HG03457 (cell line): Measurements from ENCODE around the gene CCDC40.
"Not testable (repeated sequence)": the region's sequence is repeated elsewhere in the genome, so short reads cannot be mapped to it uniquely, and the experiment has no call there.

Experiments
- ATAC-seq: cut with Tn5 transposase; IDR thresholded peaks from one replicate; pipeline ENCODE4 v1.9.1; 2021; ENCODE audit warnings: moderate number of reproducible peaks; ENCODE audit not compliant: unreplicated experiment

CCDC40 gene

DNA sequence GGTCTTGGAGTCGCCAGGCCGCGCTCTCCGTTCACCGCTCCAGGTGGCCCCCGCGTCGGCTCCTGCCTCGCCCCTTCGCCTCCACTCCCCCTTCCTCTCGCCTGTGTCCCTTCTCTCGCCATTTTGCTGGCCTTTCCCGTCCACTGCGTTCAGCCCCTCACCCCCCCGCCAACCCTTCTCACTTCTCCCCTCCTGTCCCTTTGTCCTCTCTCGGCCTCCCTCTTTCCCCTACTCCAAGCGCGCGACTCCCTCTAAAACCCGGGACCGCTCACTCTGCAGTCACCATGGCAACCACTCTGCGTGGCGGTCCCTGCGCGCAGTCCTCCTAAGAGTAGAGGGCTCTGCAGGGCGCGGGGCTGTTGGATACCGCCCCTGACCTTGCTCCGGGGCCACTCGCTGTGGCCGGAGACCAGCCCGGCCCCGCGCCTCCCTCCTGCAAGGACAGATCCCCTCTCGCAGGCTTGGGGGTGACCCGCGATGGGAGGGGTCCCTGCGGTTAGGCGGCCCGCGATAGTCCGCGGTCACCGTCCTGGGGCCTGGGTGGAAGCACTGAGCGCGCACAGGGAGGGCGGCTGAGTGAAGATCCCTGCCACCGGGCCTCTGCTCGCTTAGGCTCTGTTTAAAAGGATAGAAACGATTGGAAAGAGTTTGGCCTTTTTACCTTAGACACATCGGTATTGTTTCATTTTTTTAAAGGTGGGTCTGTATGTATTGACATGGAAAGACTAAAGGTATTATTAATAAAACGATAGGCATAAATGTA lies 454 bp downstream of the CCDC40 start:
- no peak for ATAC-seq

- no peak for ATAC-seq
Measured at GRCh38 chr17:80043963-80044362, 7.5 kb downstream of the CCDC40 start.

DNA sequence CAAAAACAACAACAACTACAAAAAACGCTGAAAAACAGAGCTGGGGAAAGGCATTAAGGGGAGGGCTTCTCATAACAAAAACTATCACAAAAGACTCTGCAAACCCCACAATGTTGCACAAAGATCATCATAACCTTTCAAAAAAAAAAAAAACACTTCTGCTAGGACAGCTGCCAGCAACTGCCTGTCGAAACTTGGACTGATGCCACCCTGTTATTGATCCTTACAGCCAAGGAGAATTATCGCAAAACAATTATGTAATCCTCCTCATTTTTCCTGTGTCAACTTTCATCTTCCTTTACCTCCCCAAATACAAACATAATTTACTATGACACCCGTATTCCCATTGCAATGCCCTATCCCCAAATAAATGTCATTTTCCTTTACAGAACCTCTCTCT lies 9.3 kb downstream of the CCDC40 start:
- ATAC-seq, result no peak

GRCh38 chr17:80046709-80047108 lies 10.3 kb downstream of the CCDC40 start:
- ATAC-seq, result not testable (repeated sequence)

DNA sequence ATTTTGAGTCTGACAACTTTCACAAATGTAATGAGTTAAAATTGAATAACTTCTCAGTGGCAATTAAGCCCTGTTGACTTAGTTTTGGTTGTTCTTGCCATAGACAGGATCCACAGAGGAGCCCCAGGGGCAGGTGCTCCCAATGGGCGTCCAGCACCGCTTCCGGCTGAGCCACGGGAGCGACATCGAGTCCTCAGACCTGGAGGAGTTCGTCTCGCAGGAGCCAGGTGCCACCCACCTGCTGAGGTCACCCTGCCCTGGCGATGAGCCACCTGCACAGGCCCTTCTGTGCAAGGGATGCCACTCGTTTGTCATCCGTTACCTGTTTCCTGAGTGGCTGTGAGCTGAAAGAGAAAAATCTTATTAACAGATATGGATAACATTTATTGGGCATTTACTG lies 10.7 kb downstream of the CCDC40 start:
- no peak for ATAC-seq

DNA sequence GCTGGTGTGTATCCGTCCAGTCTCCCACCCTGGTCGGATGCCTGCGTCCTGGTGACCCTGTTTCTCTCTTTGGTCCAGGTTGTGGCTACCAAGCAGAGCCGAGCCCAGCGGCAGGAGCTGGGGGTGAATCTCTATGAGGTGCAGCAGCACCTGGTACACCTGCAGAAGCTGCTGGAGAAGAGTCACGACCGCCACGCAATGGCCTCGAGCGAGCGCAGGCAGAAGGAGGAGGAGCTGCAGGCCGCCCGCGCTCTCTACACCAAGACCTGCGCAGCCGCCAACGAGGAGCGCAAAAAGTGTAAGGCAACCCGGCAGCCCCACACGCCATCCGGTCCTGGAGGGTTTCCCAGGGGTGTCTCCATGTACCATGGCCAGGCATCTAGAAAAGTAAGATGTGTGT lies 13.5 kb downstream of the CCDC40 start:
- ATAC-seq, result no peak

GRCh38 chr17:80050706-80051105 lies 14.3 kb downstream of the CCDC40 start:
- ATAC-seq, result no peak

GRCh38 chr17:80051681-80052080 lies 15.2 kb downstream of the CCDC40 start:
- ATAC-seq, result no peak

GRCh38 chr17:80053102-80053501 lies 16.7 kb downstream of the CCDC40 start:
- no peak for ATAC-seq

GRCh38 chr17:80055597-80055996 lies 19.2 kb downstream of the CCDC40 start:
- no peak for ATAC-seq

DNA sequence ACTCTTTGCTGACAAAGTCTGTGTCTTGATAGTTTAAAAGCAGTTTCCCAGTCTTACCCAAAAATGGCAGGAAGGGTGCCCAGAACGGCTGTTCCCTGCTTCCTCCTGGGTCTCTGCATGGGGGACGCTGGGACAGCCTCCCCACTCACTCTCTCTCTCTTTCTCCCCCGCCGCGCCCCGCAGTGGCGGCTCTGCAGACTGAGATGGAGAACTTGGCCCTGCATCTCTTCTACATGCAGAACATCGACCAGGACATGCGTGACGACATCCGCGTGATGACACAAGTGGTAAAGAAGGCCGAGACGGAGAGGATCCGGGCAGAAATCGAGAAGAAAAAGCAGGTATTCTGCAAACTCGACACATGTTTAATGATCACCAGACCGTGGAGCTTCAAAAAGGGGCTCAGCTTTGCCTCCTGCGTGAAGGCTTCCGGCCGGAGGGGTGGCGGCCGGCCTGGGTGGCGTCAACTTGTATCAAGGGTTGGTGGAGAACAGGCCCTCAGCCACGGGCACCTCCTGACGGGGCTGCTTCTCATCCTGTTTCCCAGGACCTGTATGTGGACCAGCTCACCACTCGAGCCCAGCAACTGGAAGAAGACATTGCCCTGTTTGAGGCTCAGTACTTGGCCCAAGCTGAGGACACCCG lies 22.0 kb downstream of the CCDC40 start:
- no peak for ATAC-seq

GRCh38 chr17:80060644-80061043 lies 24.2 kb downstream of the CCDC40 start:
- ATAC-seq, result no peak

- ATAC-seq, result no peak
Measured at GRCh38 chr17:80061421-80061820, 25.0 kb downstream of the CCDC40 start.

DNA sequence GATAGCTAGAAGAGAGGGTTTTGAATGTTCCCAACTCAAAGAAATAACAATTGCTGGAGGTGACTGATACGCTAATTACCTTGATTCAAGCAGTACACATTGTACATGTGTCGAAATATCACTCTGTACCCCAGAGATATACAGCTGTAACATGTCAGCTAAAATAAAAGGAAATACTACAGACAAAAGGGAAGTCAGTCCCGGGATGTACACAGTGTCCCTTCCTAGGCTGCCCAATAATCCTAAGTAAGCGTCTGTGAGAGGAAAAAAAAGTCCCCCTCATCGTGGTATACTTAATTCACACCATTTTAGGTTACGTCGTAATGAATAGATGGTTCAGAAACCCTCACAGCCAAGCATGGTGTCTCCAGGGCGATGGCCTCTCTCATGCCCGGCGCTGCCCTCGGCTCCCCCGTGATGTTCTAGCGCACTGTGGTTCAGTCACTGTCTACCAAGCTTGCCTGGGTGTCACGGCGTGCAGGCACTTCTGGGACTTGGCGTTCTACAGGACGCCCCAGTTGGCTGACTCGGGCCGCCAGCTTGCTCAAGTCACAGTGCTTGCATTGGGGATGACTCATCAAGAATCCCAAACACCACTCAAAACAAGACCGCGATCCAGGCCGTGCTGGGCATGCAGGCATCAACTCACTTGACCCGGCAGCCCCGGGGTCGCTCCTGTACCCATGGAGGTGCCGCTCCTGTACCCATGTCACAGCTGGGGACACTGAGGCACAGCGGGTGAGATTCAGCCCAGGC lies 27.6 kb downstream of the CCDC40 start:
- ATAC-seq, result no peak

GRCh38 chr17:80064696-80065095 lies 28.3 kb downstream of the CCDC40 start:
- no peak for ATAC-seq

- no peak for ATAC-seq
Measured at GRCh38 chr17:80065478-80066170, 29.2 kb downstream of the CCDC40 start.

DNA sequence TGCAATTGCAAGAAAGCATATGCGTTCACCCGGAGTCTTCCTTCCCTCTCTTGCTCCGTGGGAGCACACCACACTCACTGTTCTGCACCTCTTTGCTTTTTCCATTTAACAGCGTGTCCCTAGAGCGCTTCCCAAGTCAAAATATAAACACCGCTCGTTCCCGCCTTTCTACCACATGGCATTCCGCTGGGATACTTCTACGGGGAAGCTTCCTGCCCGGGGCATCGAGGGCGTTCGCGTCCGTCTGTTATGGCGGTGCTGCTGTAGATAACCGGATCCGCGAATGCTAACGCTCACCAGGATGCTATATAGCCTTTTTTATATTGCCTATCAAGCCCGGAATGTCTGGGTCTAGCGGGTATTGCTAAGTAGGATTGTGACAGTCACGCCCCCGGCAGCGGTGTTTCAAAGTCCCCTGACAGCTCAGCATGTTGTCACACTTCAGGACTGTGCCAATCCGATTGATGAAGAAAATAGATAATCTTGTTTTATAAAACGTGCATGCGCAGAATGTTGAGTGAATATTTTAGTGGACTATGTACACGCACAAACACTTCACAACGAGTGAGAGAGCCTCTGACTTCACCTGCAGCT lies 31.0 kb downstream of the CCDC40 start:
- ATAC-seq, result no peak

- ATAC-seq, result no peak
Measured at GRCh38 chr17:80068301-80069222, 32.1 kb downstream of the CCDC40 start.

DNA sequence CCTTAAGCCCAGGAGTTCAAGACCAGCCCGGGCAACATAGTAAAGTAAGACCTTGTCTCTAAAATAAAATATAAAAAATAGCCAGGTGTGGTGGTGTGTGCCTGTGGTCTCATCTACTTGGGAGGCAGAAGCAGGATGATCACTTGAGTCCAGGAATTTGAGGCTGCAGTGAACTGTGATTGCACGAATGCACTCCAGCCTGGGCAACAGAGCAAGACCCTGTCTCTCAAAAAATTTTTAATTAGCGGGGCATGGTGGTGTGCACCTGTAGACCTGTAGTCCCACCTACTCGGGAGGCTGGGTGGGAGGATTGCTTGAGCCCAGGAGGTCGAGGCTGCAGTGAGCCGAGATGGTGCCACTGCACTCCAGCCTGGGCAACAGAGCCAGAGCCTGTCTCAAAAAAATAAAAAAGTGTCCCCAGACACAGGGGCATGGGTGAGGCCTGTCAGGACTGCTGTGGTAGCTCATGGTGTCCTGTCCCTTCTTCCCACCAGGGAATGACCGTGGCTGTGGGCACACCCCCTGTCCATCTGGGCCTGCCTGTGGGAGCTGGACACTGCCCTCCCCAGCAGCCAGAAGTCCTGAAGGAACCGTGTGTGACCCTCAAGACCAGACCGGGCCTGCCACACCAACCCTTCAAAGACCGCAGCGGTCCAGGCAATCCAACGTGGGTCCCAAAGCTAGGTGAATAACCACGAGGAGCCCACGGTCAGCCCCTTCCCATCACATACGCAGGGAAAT lies 34.1 kb downstream of the CCDC40 start:
- no peak for ATAC-seq
